Measurements from ENCODE around the gene C2orf68.

DNA sequence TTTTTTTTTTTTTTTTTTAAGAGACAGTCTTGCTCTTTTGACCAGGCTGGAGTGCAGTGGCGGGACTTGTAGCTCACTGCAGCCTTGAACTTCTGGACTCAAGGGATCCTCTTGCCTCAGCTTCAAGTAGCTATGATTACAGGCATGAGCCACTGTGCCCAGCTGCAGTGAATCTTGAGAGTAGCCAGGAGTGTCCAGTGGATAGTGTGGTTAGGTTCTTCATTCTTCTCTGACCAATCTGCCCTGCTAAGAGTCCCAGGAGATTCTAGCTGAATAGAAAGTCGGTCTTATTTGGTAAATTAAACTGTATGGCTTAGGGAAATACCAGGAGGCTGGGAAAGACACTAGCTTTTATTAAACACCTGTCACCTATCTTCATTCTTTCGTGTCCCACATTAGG is 19.4 kb upstream of the C2orf68 start:
- TF ChIP-seq TAF1 (IDR thresholded peaks at IDR 0.05; ENCODE audit: low read depth, low read length) (no peak), POLR2AphosphoS5 (IDR thresholded peaks at IDR 0.05; ENCODE audit: low read depth, low read length) (no peak), POLR2A (IDR thresholded peaks at IDR 0.05; ENCODE audit: low read depth, low read length) (no peak), SPI1 (IDR thresholded peaks at IDR 0.05; ENCODE audit: low read depth, low read length) (no peak)
